Kasumi-1 (cell line): Measurements from ENCODE around the gene CDC14A.
"Not testable (repeated sequence)": the region's sequence is repeated elsewhere in the genome, so short reads cannot be mapped to it uniquely, and the experiment has no call there.

ENCODE experiments used
- DNase-seq, 2 experiments: peaks; one replicate each; lab custom pipeline; 2025; lab: John Stamatoyannopoulos, UW

CDC14A gene

GRCh38 chr1:100332331-100332730 is 20.0 kb upstream of the CDC14A start:
- DNase-seq = no peak

GRCh38 chr1:100335436-100335835 is 16.9 kb upstream of the CDC14A start:
- no peak for DNase-seq

GRCh38 chr1:100337878-100338277 is 14.4 kb upstream of the CDC14A start:
- DNase-seq = not testable (repeated sequence)

- DNase-seq = not testable (repeated sequence)
Observed at GRCh38 chr1:100339735-100340134, 12.6 kb upstream of the CDC14A start.

- no peak for DNase-seq
Observed at GRCh38 chr1:100340494-100340893, 11.8 kb upstream of the CDC14A start.

- no peak for DNase-seq
Observed at GRCh38 chr1:100342348-100342747, 10.0 kb upstream of the CDC14A start.

GRCh38 chr1:100343897-100344296 is 8.4 kb upstream of the CDC14A start:
- DNase-seq = peak; percentile 27 to 40

- no peak for DNase-seq
Observed at GRCh38 chr1:100344774-100345173, 7.5 kb upstream of the CDC14A start.

GRCh38 chr1:100346387-100346786 is 5.9 kb upstream of the CDC14A start:
- DNase-seq = no peak

- DNase-seq = peak in 1 of 2 experiments; percentile 5
Observed at GRCh38 chr1:100347009-100347966, 5.0 kb upstream of the CDC14A start.

- no peak for DNase-seq
Observed at GRCh38 chr1:100348549-100349144, 3.7 kb upstream of the CDC14A start.

GRCh38 chr1:100349246-100349645 is 3.1 kb upstream of the CDC14A start:
- no peak for DNase-seq

- DNase-seq = no peak
Observed at GRCh38 chr1:100350787-100351094, 1.6 kb upstream of the CDC14A start.

GRCh38 chr1:100351095-100351887 is 1.0 kb upstream of the CDC14A start:
- peak; percentile 96 to 98 for DNase-seq

GRCh38 chr1:100353071-100353801 is 930 bp downstream of the CDC14A start:
- DNase-seq = peak; percentile 60 to 64

- DNase-seq = no peak
Observed at GRCh38 chr1:100353988-100354387, 1.7 kb downstream of the CDC14A start.

GRCh38 chr1:100354971-100355394 is 2.7 kb downstream of the CDC14A start:
- peak; percentile 4 to 6 for DNase-seq

GRCh38 chr1:100358210-100358609 is 5.9 kb downstream of the CDC14A start:
- DNase-seq = peak; percentile 43 to 60

GRCh38 chr1:100359139-100359538 is 6.8 kb downstream of the CDC14A start:
- peak; percentile 67 to 72 for DNase-seq

- peak in 1 of 2 experiments; percentile 22 for DNase-seq
Observed at GRCh38 chr1:100360790-100361510, 8.6 kb downstream of the CDC14A start.

- DNase-seq = no peak
Observed at GRCh38 chr1:100361511-100362089, 9.3 kb downstream of the CDC14A start.
